ENCODE results near the gene NDUFB8.

NDUFB8 gene

DNA sequence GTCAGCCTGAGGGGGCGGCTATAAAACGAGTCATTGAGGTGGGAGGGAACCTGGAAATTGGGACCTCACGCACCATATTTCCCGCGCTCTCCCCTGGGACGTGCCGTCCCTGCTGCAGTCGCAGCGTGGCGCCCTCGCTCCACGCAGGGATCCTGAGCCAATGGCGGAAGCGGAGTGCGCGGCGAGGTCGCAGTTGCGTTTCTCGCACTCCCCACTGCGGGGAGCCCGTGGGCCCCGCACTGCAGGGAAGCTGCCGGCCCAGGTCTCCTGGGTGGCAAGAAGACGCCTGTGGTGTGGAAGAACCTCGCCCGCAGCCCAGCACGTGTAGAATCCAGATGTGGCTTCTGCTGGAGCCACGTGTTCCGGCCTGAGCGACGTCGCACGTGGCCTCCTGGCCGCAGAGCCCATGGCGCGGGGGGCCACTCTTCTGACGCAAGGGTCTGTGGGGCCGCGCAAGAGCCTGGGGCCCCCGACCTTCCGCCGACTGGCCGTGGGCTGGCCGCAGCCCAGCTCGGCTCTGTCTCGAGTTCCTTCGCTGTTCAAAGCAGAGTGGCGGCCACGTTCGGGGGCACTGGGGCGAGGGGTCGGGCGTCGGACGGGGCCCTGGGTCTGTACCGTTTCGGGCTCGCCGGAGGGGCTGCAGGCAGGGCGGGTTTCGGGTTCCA is 32.5 kb upstream of the NDUFB8 start:
- in situ Hi-C loops (cut with MboI; ENCODE audit: low pct_unique_long_range_greater_than_20kb, low sequenced_read_pairs, unreplicated experiment) = no loop called here

GRCh38 chr10:100561005-100561404 is 31.3 kb upstream of the NDUFB8 start:
- in situ Hi-C loops (cut with MboI; ENCODE audit: low pct_unique_long_range_greater_than_20kb, low sequenced_read_pairs, unreplicated experiment) = no loop called here
- no peak for DNase-seq (ENCODE audit: low spot score)
- TF ChIP-seq, protein P1, sequence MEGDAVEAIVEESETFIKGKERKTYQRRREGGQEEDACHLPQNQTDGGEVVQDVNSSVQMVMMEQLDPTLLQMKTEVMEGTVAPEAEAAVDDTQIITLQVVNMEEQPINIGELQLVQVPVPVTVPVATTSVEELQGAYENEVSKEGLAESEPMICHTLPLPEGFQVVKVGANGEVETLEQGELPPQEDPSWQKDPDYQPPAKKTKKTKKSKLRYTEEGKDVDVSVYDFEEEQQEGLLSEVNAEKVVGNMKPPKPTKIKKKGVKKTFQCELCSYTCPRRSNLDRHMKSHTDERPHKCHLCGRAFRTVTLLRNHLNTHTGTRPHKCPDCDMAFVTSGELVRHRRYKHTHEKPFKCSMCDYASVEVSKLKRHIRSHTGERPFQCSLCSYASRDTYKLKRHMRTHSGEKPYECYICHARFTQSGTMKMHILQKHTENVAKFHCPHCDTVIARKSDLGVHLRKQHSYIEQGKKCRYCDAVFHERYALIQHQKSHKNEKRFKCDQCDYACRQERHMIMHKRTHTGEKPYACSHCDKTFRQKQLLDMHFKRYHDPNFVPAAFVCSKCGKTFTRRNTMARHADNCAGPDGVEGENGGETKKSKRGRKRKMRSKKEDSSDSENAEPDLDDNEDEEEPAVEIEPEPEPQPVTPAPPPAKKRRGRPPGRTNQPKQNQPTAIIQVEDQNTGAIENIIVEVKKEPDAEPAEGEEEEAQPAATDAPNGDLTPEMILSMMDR (IDR thresholded peaks at IDR 0.05; ENCODE audit: extremely low read depth, insufficient read depth, missing control alignments) = no peak

More for the DNA sequence above, 32.5 kb upstream of the NDUFB8 start:
- DNase-seq (ENCODE audit: low spot score) = peak; percentile 89
- TF ChIP-seq, protein P1 (IDR thresholded peaks at IDR 0.05; ENCODE audit: extremely low read depth, insufficient read depth, missing control alignments) = peak; percentile 95

- TF ChIP-seq, protein P1 (IDR thresholded peaks at IDR 0.05; ENCODE audit: extremely low read depth, insufficient read depth, missing control alignments) = no peak
- no peak for DNase-seq (ENCODE audit: low spot score)
- in situ Hi-C loops (cut with MboI; ENCODE audit: low pct_unique_long_range_greater_than_20kb, low sequenced_read_pairs, unreplicated experiment) = no loop called here
Measured at GRCh38 chr10:100560248-100560647, 30.6 kb upstream of the NDUFB8 start.

DNA sequence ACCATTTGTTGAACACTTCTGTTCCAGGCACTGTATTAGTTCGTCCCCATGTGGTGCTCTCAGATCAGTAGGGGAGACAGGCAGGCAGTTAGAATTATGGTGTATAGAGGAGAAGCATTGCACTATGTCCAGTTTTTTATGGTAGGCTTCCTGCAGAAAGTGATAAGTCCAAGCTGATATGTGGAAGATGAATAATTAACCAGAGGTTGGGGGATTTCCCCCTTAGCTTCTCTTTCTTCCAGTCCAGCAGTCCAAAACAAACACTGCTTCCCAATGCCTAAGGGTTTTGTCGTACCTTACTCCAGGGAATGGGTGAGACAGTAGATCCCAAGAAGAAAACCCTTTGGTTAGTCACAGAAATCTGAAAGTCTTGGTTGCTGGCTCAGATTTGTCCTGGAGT is 25.2 kb upstream of the NDUFB8 start:
- in situ Hi-C loops (cut with MboI; ENCODE audit: low pct_unique_long_range_greater_than_20kb, low sequenced_read_pairs, unreplicated experiment) = no loop called here
- DNase-seq (ENCODE audit: low spot score) = no peak
- TF ChIP-seq, protein P1 (IDR thresholded peaks at IDR 0.05; ENCODE audit: extremely low read depth, insufficient read depth, missing control alignments) = no peak

- TF ChIP-seq, protein P1 (IDR thresholded peaks at IDR 0.05; ENCODE audit: extremely low read depth, insufficient read depth, missing control alignments) = no peak
- in situ Hi-C loops (cut with MboI; ENCODE audit: low pct_unique_long_range_greater_than_20kb, low sequenced_read_pairs, unreplicated experiment) = no loop called here
- no peak for DNase-seq (ENCODE audit: low spot score)
Measured at GRCh38 chr10:100553929-100554328, 24.3 kb upstream of the NDUFB8 start.

- TF ChIP-seq, protein P1 (IDR thresholded peaks at IDR 0.05; ENCODE audit: extremely low read depth, insufficient read depth, missing control alignments) = no peak
- DNase-seq (ENCODE audit: low spot score) = no peak
- in situ Hi-C loops (cut with MboI; ENCODE audit: low pct_unique_long_range_greater_than_20kb, low sequenced_read_pairs, unreplicated experiment) = no loop called here
Measured at GRCh38 chr10:100551738-100552137, 22.1 kb upstream of the NDUFB8 start.

All from GM13977 (cell line).